WTC11 (cell line): ENCODE measurements around the gene TMEM117. TPM values are rescaled to one million over a fixed set of nuclear protein-coding genes. Genes with fewer than 3 reads are reported as not detected.

ENCODE experiments used
- ATAC-seq: fragments of 200-7000 bp; cut with Tn5 transposase; 2 replicates; pipeline ENCODE4 v1.10.0; 2021; ENCODE audit warnings: mild to moderate bottlenecking, moderate library complexity
- CTCF ChIA-PET: fragments of 300-600 bp; sonication (Branson Sonifier 250); formaldehyde crosslinking; loops from one replicate; lab custom pipeline; 2021; ENCODE audit warnings: antibody characterized with exemption; lab: Charles Lee
- POLR2A ChIA-PET: fragments of 350-600 bp; sonication (Branson Sonifier 250); formaldehyde crosslinking; loops from one replicate; lab custom pipeline; 2021; ENCODE audit warnings: antibody characterized with exemption; lab: Charles Lee
- DNase-seq: peaks from one replicate; pipeline ENCODE4 v3.0.0; 2021; ENCODE audit warnings: low spot score
- H3K27ac Mint-ChIP-seq: 2 replicates; pipeline ENCODE4 v1.8.0; 2021; ENCODE audit warnings: mixed read lengths
- H3K27me3 Mint-ChIP-seq: 2 replicates; pipeline ENCODE4 v1.8.0; 2021; ENCODE audit warnings: low read depth, mild to moderate bottlenecking, moderate library complexity, mixed read lengths
- H3K36me3 Mint-ChIP-seq: 2 replicates; pipeline ENCODE4 v1.8.0; 2021; ENCODE audit warnings: mixed read lengths
- H3K4me1 Mint-ChIP-seq: 2 replicates; pipeline ENCODE4 v1.8.0; 2022; ENCODE audit warnings: mixed read lengths
- H3K4me3 Mint-ChIP-seq: 2 replicates; pipeline ENCODE4 v1.8.0; 2021; ENCODE audit warnings: mild to moderate bottlenecking, moderate library complexity, mixed read lengths
- H3K9me3 Mint-ChIP-seq: 2 replicates; pipeline ENCODE4 v1.8.0; 2021; ENCODE audit warnings: mixed read lengths
- AR ChIP-seq: fragments of 250-450 bp; sonication (Bioruptor Pico); IDR thresholded peaks from 2 replicates; pipeline ENCODE4 v1.9.0; 2021; ENCODE audit warnings: mild to moderate bottlenecking
- ATF6 ChIP-seq: sonication (generic); formaldehyde crosslinking; IDR thresholded peaks from 2 replicates; pipeline ENCODE4 v1.8.1; 2023; ENCODE audit warnings: mild to moderate bottlenecking, missing genetic modification reagents
- CBFB ChIP-seq: sonication (generic); formaldehyde crosslinking; IDR thresholded peaks from 2 replicates; pipeline ENCODE4 v1.8.1; 2022; ENCODE audit warnings: mild to moderate bottlenecking, low read depth, missing genetic modification reagents
- E2F4 ChIP-seq: sonication (generic); formaldehyde crosslinking; IDR thresholded peaks from 2 replicates; pipeline ENCODE4 v1.8.1; 2022; ENCODE audit warnings: low read depth, mild to moderate bottlenecking, moderate library complexity, missing genetic modification reagents, borderline replicate concordance
- ESRRA ChIP-seq: sonication (generic); formaldehyde crosslinking; IDR thresholded peaks from 2 replicates; pipeline ENCODE4 v1.8.1; 2022; ENCODE audit warnings: mild to moderate bottlenecking, missing genetic modification reagents, borderline replicate concordance
- ETV6 ChIP-seq: sonication (generic); formaldehyde crosslinking; IDR thresholded peaks from 2 replicates; pipeline ENCODE4 v1.8.1; 2022; ENCODE audit warnings: mild to moderate bottlenecking, missing genetic modification reagents
- FOXJ3 ChIP-seq: sonication (generic); formaldehyde crosslinking; IDR thresholded peaks from 2 replicates; pipeline ENCODE4 v1.9.0; 2021; ENCODE audit warnings: missing genetic modification reagents, mild to moderate bottlenecking, borderline replicate concordance
- GTF2I ChIP-seq: fragments of 250-450 bp; sonication (Bioruptor Pico); conservative IDR thresholded peaks from 2 replicates; pipeline ENCODE4 v1.4.0; 2021; ENCODE audit warnings: mild to moderate bottlenecking
- IRF1 ChIP-seq: sonication (generic); formaldehyde crosslinking; IDR thresholded peaks from 2 replicates; pipeline ENCODE4 v1.8.0; 2023; ENCODE audit warnings: missing genetic modification reagents
- KAT7 ChIP-seq: sonication (generic); formaldehyde crosslinking; IDR thresholded peaks from 2 replicates; pipeline ENCODE4 v1.8.1; 2023; ENCODE audit warnings: missing genetic modification reagents, mild to moderate bottlenecking, borderline replicate concordance
- OVOL2 ChIP-seq: fragments of 250-450 bp; sonication (Bioruptor Pico); IDR thresholded peaks from 2 replicates; pipeline ENCODE4 v1.9.0; 2021; ENCODE audit warnings: mild to moderate bottlenecking, borderline replicate concordance
- RELA ChIP-seq: sonication (generic); formaldehyde crosslinking; IDR thresholded peaks from 2 replicates; pipeline ENCODE4 v1.8.1; 2022; ENCODE audit warnings: missing genetic modification reagents, mild to moderate bottlenecking, borderline replicate concordance
- USF2 ChIP-seq: sonication (generic); formaldehyde crosslinking; IDR thresholded peaks from 2 replicates; pipeline ENCODE4 v1.8.1; 2023; ENCODE audit warnings: mild to moderate bottlenecking, missing genetic modification reagents, moderate library complexity
- ZNF121 ChIP-seq: sonication (generic); formaldehyde crosslinking; IDR thresholded peaks from 2 replicates; pipeline ENCODE4 v1.8.0; 2023; ENCODE audit warnings: missing genetic modification reagents
- ZNF423 ChIP-seq: fragments of 250-450 bp; sonication (Bioruptor Pico); IDR thresholded peaks from 2 replicates; pipeline ENCODE4 v2.1.2; 2022; ENCODE audit warnings: mild to moderate bottlenecking, moderate library complexity
- ZNF512 ChIP-seq: sonication (generic); formaldehyde crosslinking; IDR thresholded peaks from 2 replicates; pipeline ENCODE4 v1.8.1; 2022; ENCODE audit warnings: missing genetic modification reagents, borderline replicate concordance
- total RNA-seq: library from RNA; stranded (reverse); gene quantifications from 3 replicates; pipeline ENCODE4 v1.2.3, GENCODE V29; 2021

The TMEM117 gene
- total RNA-seq, 1 experiment from 2014 or later, result 1.5 TPM

- ATAC-seq, result no peak
- Mint-ChIP-seq H3K4me1 (peaks cover 13% of the 10 kb centered on the region), H3K4me3 (no peak overlapping the region), H3K27me3 (no peaks in the 10 kb centered on the region), H3K36me3 (no peaks in the 10 kb centered on the region), H3K27ac (no peak overlapping the region), H3K9me3 (no peaks in the 10 kb centered on the region)
- no peak for DNase-seq
- no peak for TF ChIP-seq AR (CRISPR knock-in tag)
- TF ChIP-seq KAT7, result no peak
- no peak for TF ChIP-seq IRF1 (CRISPR knock-in tag)
- POLR2A ChIA-PET, result no interaction called here
- CTCF ChIA-PET, result no interaction called here
Measured at GRCh38 chr12:44155358-44155757, 319.5 kb downstream of the TMEM117 start.

- POLR2A ChIA-PET, result no interaction called here
- no peak overlapping the region for H3K27ac Mint-ChIP-seq
- H3K9me3 Mint-ChIP-seq, result no peaks in the 10 kb centered on the region
- peaks cover 13% of the 10 kb centered on the region for H3K4me1 Mint-ChIP-seq
- TF ChIP-seq RELA (CRISPR knock-in tag) (no peak), E2F4 (CRISPR knock-in tag) (no peak), FOXJ3 (CRISPR knock-in tag) (no peak), GTF2I (CRISPR knock-in tag) (no peak), ETV6 (CRISPR knock-in tag) (no peak), ZNF121 (CRISPR knock-in tag) (no peak), ZNF512 (no peak), CBFB (CRISPR knock-in tag) (no peak), ESRRA (CRISPR knock-in tag) (no peak), ZNF423 (CRISPR knock-in tag) (no peak), ATF6 (CRISPR knock-in tag) (no peak), OVOL2 (CRISPR knock-in tag) (no peak), USF2 (no peak)
- DNase-seq (no peak), ATAC-seq (no peak)
- H3K4me3 Mint-ChIP-seq, result no peak overlapping the region
- CTCF ChIA-PET, result no interaction called here
- no peaks in the 10 kb centered on the region for H3K27me3 Mint-ChIP-seq
- no peaks in the 10 kb centered on the region for H3K36me3 Mint-ChIP-seq
Measured at GRCh38 chr12:44157359-44157758, 321.5 kb downstream of the TMEM117 start.
